ENCODE results near the gene NHLRC1.

NHLRC1 gene

DNA sequence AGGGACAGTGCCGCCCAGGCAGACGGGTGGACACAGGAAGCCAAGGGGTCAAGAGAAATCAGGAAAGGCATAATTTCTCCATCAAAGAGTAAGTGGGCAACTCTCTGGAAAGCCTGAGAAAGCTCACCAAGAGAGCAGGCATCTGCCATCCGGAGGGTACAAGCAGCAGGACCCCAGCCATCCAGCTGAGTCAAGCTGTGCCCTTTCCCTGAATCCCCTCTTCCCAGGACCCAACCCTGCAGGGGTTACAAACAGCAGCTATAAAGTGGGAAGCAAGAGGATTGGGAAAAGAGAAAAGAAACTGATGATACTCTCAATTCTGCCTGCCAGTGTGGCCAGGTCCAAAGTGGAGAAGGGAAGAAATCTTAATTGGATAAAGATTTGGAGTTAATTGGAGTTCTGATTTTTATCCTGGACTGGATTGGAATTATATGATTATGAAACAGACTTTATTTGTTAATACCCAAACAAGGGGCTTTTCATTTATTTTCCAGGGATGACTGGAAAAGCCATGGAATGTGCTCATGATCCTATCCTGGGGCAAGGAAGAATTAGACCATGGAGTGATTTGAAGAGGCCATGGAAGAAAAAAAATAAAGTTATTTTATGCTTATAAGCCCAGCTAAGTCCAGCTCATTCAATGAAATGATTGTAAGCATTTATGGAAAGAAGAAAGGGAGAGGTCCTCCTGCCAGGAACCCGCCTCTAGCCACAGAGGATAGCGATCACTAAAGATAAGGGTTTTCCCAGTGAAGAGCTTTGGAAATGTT, 34.9 kb downstream of the NHLRC1 start:
- no peak for DNase-seq (ENCODE audit: low spot score)

DNA sequence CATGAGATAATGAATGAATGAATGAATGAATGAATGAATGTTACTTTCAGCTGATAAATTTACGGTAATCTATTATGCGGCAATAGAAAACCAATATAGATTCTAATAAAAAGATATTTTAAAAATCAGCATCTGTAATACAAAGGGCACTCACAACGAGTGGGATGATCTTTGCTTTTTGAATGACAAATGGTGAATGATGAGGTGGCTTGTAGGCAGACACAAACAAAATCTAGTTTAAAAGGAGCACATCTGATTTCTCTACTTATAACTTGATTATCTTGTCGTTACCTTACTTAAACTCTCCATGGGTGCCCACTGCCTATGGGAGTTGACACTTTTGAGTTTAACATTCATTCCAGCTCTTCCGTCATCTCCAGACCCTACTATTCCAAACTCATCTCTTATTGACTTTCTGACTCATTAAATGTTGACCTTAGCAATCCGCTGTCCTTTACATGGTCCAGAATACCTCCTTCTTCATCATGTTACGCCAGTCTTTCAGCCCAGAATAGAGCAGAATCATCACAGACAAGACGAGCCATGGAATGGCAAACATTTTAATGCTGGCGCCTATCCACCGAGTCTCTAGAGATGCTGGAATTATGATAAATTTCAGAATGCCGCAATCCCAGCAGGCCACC, 41.3 kb downstream of the NHLRC1 start:
- DNase-seq (ENCODE audit: low spot score), result no peak

DNA sequence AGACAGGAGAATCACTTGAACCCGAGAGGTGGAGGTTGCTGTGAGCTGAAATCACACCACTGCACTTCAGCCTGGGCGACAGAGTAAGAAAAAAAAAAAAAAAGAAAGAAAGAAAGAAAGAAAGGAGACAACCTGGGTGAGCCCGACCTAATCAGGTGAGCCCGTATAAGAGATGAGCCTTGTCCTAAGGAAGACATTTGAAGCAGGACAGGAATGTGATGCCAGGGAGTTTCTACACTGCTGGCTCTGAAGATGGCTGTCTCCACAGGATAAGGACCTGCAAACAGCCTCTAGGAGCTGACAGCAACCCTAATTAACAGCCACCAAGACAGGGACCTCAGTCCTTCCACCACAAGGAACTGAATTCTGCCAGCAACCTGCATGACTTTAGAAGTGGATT, 41.9 kb downstream of the NHLRC1 start:
- DNase-seq (ENCODE audit: low spot score), result no peak

DNA sequence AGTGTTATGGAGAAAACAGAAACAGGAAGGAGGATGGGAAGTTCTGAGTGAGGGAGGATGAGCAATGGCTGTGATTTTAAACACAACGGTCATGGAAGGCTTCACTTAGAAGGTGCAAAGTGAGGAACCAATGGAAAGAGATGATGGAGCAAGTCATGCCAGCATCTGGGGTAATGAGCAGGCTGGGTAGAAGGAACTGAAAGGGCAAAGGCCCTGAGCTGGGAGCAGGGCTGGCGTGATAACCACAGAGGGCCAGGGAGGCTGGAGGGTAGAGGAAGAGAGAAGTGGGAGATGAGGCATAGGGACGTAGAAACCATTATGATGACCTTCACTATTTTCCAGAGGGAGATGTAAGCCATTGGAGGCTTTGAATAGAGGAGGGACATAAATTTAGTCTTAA, 43.6 kb downstream of the NHLRC1 start:
- DNase-seq (ENCODE audit: low spot score), result no peak

GRCh38 chr6:18076231-18076630, 46.2 kb downstream of the NHLRC1 start:
- no peak for DNase-seq (ENCODE audit: low spot score)

DNA sequence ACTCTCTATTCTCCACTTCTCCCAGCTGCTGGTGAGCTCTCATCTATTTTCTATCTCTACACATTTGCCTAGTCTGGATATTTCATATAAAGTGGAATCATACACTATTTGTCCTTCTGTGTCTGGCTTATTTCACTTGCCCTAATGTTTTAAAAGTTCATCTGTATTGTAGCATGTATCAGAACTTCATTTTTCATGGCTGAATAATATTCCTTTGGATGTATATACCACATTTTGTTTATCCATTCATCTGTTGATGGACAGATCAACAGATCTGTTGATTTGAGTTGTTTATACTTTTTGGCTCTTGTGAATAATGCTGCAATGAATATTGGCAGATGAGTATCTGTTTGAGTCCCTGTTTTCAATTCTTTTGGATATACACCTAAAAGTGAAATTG, 49.6 kb downstream of the NHLRC1 start:
- DNase-seq (ENCODE audit: low spot score), result no peak

DNA sequence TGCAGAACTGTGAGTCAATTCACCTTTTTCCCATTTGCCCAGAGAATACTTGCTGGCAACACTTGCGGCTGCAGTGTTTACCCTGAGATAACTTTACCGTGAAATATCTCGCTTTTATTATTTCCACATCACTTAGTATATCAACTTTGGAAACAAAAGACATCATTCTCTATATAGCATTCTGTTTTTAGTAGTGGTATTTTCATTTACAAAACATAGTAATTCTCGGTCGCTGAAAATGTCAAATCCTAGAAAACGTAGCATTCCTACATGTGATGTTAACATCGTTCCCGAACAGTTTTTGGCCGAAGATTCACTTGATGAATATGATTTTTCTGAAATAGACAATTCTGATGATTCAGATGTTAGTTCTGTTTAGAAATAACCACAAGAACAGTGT, 52.0 kb downstream of the NHLRC1 start:
- no peak for DNase-seq (ENCODE audit: low spot score)
